Globus pallidus (tissue), 1 donor: ENCODE data around the gene ABHD17B.

ENCODE experiments used
- DNase-seq: peaks from one replicate; pipeline ENCODE4 v3.0.0-alpha.2; 2015; ENCODE audit warnings: low spot score

Gene ABHD17B

DNA sequence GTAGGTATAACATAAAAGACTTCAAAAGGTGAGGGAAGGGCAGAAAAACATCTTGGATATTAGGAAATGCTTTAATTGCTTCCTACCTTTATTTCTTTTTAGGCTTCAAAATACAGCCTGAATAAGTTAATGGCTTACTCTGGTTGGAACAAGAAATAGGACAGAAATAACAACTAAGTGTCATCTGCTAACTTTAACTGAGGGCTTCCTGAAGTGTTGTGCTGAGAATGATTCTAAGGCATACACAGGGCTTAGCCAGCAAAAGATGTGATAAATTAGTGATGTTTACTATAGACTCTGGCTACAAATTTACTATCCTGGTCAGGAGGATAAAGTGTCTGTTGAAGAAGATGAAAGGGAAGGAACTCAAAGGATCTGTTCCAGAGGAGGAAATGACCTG, 34.2 kb downstream of the ABHD17B start:
- no peak for DNase-seq

GRCh38 chr9:71876106-71876505, 34.9 kb downstream of the ABHD17B start:
- no peak for DNase-seq

GRCh38 chr9:71875345-71875744, 35.6 kb downstream of the ABHD17B start:
- no peak for DNase-seq

DNA sequence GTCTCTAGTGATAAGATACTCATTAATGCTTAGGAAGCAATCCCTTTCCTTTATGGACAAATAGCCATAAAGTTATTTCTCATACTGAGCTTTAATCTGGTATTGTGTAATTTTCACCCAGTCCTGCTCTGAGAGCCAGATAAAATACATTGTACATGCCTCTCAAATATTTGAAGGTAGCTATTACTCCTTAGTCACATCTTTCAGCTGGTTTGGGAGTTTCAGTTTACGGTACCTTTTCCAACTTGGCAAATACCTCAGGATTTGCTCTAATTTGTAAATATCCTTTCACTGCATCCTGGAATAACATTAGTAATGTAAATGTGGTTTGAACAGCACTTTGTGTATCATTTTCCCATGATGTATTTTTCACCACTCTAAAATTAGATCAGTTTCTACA, 47.4 kb downstream of the ABHD17B start:
- DNase-seq = no peak

DNA sequence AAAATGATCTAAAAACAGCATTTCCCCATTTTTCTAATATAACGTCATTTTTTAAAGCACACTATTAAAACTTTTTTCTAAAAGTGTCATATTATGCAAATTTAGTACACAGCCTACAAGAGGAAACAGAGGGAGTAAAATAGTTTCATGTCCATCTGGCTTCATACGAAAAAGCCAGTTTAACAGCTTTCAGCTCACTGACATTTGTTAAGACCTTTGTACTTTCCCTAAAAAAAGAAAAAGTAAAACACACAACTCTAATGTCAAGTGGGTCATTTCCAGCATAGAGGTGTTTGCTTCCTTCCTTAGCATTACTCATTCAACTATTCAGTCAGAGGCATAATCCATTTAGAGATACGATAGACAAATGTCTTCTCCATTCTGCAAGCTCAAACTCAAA, 49.4 kb downstream of the ABHD17B start:
- no peak for DNase-seq

DNA sequence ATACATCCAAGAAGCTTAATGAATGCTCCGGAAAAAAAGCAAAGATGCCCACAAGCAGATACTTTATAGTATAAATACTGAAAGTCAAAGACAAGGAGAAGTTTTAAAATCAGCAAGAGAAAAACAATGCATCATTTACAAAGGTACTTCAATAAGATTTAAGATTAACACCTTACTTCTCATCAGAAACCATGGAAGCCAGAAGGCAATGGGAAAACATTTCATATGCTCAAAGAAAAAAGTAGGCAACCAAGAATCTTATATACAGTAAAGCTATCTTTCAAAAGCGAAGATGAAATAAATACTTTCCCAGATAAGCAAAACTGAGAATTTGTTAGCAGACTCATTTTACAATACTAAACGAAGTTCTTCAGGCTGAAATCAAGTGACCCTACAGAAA, 51.1 kb downstream of the ABHD17B start:
- DNase-seq = no peak

DNA sequence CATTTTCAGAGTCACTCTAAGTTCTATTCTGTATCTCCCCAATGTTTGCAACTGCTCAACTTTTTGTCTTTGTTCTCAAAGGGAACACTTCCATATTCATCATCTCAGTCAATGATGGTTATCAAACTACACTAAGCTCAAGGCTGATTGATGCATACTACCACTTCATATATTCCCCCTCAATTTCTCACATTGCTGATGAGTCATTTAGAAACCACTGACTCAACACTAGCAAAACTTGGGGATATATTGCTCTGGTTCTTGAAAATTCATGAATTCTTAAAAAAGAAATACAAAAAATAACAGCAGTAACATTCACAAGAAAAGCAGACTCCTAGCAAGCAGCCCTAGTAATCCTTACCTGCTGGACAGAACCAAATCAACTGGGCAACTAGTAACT, 52.2 kb downstream of the ABHD17B start:
- no peak for DNase-seq

- DNase-seq = no peak
Observed at GRCh38 chr9:71858102-71858798, 52.7 kb downstream of the ABHD17B start.

GRCh38 chr9:71857159-71857558, 53.8 kb downstream of the ABHD17B start:
- DNase-seq = peak; percentile 24

DNA sequence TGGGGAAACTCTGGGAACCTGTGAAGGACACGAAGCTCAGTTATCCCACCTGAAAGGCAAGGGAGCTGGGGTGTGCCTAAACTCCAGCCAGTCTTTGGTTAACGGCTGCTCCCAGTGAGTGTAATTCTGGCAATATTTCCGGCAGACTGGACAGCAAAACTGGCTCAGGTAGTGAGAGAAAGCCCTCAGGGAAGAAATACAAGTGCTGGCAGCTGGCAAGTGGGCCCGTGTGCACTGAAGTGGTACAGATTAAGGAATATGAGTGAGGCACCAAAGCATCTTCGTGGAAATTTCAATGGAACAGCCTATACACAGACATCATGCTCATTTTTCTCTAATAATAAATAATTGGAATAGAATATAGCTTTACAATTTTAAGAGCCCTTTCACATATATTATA, 56.2 kb downstream of the ABHD17B start:
- no peak for DNase-seq

DNA sequence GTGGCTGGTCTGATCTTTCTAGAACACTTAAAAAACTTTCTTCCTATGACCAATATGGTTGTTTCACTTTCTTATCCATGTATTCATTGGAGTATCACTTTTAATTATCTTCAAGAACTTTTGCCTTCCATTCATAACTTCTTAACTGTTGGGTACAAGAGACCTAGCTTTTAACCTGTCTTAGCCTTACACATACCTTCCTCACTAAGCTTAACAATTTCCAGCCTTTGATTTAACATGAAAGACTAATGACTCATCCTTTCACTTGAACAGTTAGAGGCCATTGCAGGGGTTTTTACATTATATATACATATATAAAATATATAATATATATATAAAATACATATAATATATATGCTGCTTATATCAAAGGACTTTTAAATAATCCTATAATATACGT, 57.9 kb downstream of the ABHD17B start:
- no peak for DNase-seq

DNA sequence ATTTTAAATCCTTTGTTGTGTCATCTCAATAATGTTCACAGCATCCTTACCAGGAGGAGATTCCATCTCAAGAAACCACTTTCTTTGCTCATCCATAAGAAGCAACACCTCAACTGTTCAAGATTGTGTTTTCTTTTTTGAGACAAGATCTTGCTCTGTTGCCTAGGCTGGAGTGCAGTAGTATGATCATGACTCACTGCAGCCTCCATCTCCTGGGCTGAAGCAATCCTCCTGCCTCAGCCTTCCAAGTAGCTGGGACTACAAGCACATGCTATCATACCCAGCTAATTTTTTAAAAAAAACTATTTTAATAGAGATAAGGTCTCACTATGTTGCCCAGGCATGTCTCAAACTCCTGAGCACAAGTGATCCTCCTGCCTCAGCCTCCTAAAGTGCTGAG, 60.0 kb downstream of the ABHD17B start:
- no peak for DNase-seq

GRCh38 chr9:71847892-71848291, 63.1 kb downstream of the ABHD17B start:
- DNase-seq = no peak

DNA sequence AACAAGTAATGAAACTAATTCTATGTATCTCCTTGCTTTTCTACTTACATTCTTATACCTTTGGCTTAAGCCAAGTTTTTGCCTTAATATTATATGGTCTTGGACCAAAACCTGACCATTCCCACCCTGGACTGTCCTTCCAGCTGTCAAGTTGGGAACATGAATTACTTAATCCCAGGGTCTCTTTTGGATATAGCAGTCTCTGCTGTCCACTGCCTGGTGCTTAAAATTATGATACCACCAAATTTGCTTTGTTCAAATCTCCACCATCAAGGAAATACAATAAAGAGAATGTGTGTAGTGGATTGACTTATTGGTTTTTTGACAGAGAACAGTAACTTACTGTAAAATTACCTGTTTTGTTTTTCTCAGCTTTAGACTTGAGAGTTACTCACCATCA, 66.2 kb downstream of the ABHD17B start:
- DNase-seq = no peak

DNA sequence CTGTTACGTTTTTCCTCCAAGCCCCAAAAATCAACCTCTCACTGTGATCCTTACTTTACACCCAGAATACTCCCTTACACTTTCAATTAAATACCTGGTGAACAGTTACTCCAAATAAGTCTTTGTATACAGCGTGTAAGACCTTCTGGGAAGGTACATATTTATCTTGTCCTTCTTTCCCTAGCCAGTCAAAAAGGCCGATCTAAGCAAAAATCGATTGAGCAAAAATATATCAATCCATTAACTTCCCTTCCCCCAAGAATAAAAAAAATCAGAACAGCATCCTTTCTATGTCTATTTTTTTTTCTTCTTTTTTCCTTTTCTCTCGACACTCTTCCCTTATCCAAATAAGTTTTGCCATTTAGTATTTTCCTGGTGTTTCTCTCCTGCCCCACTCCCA, 71.3 kb downstream of the ABHD17B start:
- no peak for DNase-seq

DNA sequence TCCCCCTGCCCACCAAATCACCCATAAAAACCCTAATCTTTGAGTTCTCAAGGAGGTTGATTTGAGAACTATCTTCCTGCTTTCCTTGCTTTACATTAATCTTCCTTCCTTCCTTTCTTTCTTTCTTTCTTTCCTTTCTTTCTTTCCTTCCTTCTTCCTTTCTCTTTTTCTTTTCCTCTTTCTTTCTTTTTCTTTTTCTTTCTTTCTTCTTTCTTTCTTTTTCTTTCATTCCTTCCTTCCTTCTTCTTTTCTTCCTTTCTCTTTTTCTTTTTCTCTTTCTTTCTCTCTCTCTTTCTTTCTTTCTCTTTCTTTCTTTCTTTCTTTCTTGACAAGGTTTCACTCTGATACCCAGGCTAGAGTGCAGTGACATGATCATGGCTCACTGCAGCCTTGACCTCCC, 75.4 kb downstream of the ABHD17B start:
- no peak for DNase-seq

DNA sequence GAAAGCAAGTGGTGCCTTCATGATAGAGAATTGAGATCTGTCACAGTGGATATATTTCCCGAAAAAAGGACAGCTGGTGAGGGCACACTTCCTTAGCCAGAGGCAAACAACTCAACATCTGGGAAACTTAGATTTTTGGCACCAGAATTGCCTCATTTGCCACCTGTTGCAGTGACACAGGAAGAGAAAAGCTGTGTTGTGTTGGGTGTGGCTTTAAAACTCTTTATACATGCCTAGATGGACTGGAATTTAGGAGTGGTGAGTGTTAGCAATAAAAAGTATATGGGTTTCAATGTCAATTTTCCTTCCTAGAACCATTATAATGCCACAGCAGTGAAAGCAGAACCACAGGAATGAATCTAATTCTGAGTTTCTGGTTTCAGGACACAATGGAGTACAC, 80.1 kb downstream of the ABHD17B start:
- no peak for DNase-seq

GRCh38 chr9:71830153-71830552, 80.8 kb downstream of the ABHD17B start:
- peak; percentile 99 for DNase-seq

DNA sequence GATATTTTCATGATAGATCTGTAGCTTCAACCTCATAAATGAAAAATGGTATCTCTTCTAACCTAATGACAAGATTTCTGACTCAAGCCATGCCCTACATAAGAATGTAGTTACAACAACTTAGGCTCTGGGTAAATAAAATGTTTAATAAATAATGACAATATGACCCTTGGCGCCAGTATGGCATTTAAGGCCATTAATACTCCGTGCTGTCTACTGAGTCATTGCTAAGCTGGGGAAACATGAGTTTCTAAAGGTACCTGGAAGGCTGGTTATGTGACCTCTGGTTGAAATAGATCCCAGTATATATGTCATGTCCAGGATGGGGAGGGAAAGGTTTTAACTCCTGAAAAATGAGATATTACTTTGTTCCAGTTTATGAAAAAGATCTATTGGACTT, 84.7 kb downstream of the ABHD17B start:
- DNase-seq = no peak

GRCh38 chr9:71824257-71824656, 86.7 kb downstream of the ABHD17B start:
- no peak for DNase-seq

- DNase-seq = no peak
Observed at GRCh38 chr9:71822935-71823334, 88.1 kb downstream of the ABHD17B start.

DNA sequence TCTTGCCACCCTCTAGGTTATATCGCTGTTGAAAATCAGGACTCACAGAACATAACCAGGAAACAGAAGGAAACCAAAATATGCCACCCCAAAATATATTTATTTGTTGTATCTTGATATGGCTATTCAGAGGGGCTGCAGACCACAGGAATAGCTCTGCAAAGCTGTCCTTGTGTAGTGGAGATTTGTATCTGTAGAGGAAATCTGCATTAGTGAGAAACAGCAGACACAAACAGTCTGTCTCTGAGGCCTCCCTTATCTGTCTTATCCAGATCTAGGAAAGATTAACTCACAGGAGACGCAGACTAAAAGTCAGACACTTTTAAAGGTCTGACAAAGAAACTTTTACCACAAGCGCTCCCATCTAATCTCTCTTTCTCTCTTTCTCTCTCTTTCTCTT, 88.5 kb downstream of the ABHD17B start:
- DNase-seq = no peak

GRCh38 chr9:71821405-71821804, 89.6 kb downstream of the ABHD17B start:
- DNase-seq = no peak

- no peak for DNase-seq
Observed at GRCh38 chr9:71820403-71820921, 90.5 kb downstream of the ABHD17B start.
